Small intestine (tissue), 7 donors: ENCODE results near the gene JPH4. TPM values are rescaled to one million over a fixed set of nuclear protein-coding genes. Genes with fewer than 3 reads are reported as not detected.
"Not testable (repeated sequence)": the region's sequence is repeated elsewhere in the genome, so short reads cannot be mapped to it uniquely, and the experiment has no call there.

Source experiments
- DNase-seq, 2 donors: peaks; one replicate each; pipeline versions ENCODE4 v3.0.0 to v3.0.0-alpha.2; 2013
- FAIRE-seq: peaks from 2 replicates; lab custom pipeline; 2012; peaks lifted over from hg19 to GRCh38; lab: Jason Lieb, UNC
- H3K27ac ChIP-seq, 3 donors: one replicate each; pipeline ENCODE4 v1.5.1; 2013; ENCODE audit warnings: low read length in 2 of 3, mild to moderate bottlenecking in 2 of 3, control low read depth in 1 of 3, inconsistent platforms in 1 of 3, low read depth in 1 of 3, moderate library complexity in 1 of 3
- H3K27me3 ChIP-seq, 3 donors: one replicate each; pipeline ENCODE4 v1.6.1; 2013; ENCODE audit warnings: low read length in 3 of 3, inconsistent platforms in 1 of 3; ENCODE audit not compliant: control insufficient read depth in 3 of 3, insufficient read depth in 3 of 3
- H3K36me3 ChIP-seq, 3 donors: one replicate each; pipeline ENCODE4 v1.6.1; 2013; ENCODE audit warnings: low read length in 3 of 3, inconsistent platforms in 1 of 3, low read depth in 1 of 3, mild to moderate bottlenecking in 1 of 3, moderate library complexity in 1 of 3; ENCODE audit not compliant: control insufficient read depth in 3 of 3, insufficient read depth in 2 of 3
- H3K4me1 ChIP-seq, 3 donors: one replicate each; pipeline ENCODE4 v1.6.1; 2013; ENCODE audit warnings: low read length in 2 of 3, inconsistent platforms in 1 of 3, low read depth in 1 of 3, mild to moderate bottlenecking in 1 of 3, moderate library complexity in 1 of 3; ENCODE audit not compliant: control insufficient read depth in 3 of 3, insufficient read depth in 2 of 3
- H3K4me3 ChIP-seq, 3 donors: one replicate each; pipeline ENCODE4 v1.5.1; 2013; ENCODE audit warnings: low read length in 3 of 3, control low read depth in 1 of 3, inconsistent platforms in 1 of 3, low read depth in 1 of 3, mild to moderate bottlenecking in 1 of 3, moderate library complexity in 1 of 3
- H3K9me3 ChIP-seq, 2 donors: one replicate each; pipeline ENCODE4 v1.6.1; 2013; ENCODE audit warnings: low read depth in 1 of 2, low read length in 1 of 2; ENCODE audit not compliant: control insufficient read depth in 2 of 2, insufficient read depth in 1 of 2
- WGBS, 3 donors: extraction: QIAGEN DNeasy Blood & Tissue Kit; methylation state at CpG; one replicate each; pipeline ENCODE4 v1.1.7; 2013; 5-methylcytosine and 5-hydroxymethylcytosine counted together
- polyA plus RNA-seq, 4 donors: library from polyadenylated mRNA; stranded (reverse) in 3 of 4; unstranded in 1 of 4; fragments of 200-250 nt in 3 of 4; fragments of 120-200 nt in 1 of 4; gene quantifications; one replicate each; pipeline versions ENCODE4 v1.2.1 to v1.2.3, GENCODE V29; 2013
- donor health status: healthy with polysubstance abuse.
- donor health status: control.
- donor health status: control.
- donor health status: Bipolar disorder and iron deficiency.
- donor health status: healthy.

The JPH4 gene
- polyA plus RNA-seq, 4 donors, result 0.43 to 4.0 (median 1.1) TPM; not detected in 1

DNA sequence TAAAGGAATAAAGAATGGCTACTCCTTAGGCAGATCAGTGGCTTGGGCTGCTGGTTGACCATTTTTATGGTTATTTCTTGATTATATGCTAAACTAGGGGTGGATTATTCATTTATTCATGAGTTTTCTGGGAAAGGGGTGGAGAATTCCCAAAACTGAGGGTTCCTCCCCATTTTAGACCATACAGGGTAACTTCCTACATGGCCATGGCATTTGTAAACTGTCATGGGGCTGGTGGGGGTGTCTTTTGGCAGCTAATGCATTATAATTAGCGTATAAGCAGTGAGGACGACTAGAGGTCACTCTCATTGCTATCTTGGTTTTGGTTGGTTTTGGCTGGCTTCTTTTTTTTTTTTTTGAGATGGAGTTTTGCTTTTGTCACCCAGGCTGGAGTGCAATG is 25.6 kb upstream of the JPH4 start:
- WGBS, 3 donors, result 80 to 92% (median 90%) methylated on average over 2 of the region's 2 CpGs
- H3K27me3 ChIP-seq, result no peaks in the 10 kb centered on the region
- no peaks in the 10 kb centered on the region for H3K36me3 ChIP-seq
- FAIRE-seq (no peak), DNase-seq (no peak)
- H3K9me3 ChIP-seq, result peaks cover 0 to 2% of the 10 kb centered on the region in 2 donors
- no peak overlapping the region for H3K27ac ChIP-seq
- no peak overlapping the region for H3K4me3 ChIP-seq
- no peaks in the 10 kb centered on the region for H3K4me1 ChIP-seq

DNA sequence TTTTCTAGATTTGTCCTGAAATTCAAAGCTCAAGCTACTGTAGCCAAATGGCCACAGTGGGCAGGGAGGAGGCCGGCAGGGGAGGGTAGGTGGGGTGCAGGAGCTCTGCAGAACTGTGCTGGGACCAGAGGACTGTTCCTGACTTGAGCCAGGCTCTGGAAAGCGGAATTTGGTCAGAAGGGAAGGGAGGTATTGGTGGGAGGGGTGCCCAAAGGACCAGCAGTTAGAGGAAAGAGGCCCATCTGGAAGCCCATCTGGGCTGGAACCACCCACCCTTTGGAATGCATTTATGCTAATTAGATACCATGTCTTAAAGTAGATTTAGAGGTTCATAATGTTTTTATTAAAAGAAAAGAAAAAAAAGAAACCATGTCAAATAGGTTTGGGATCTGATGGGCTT is 24.5 kb upstream of the JPH4 start:
- H3K4me1 ChIP-seq, result no peaks in the 10 kb centered on the region
- no peaks in the 10 kb centered on the region for H3K27me3 ChIP-seq
- no peaks in the 10 kb centered on the region for H3K36me3 ChIP-seq
- no peak overlapping the region for H3K4me3 ChIP-seq
- DNase-seq (no peak), FAIRE-seq (no peak)
- no peak overlapping the region for H3K27ac ChIP-seq
- H3K9me3 ChIP-seq, result peaks cover 0 to 2% of the 10 kb centered on the region in 2 donors
- 80 to 84% (median 81%) methylated on average over 2 of the region's 2 CpGs for WGBS, 3 donors

DNA sequence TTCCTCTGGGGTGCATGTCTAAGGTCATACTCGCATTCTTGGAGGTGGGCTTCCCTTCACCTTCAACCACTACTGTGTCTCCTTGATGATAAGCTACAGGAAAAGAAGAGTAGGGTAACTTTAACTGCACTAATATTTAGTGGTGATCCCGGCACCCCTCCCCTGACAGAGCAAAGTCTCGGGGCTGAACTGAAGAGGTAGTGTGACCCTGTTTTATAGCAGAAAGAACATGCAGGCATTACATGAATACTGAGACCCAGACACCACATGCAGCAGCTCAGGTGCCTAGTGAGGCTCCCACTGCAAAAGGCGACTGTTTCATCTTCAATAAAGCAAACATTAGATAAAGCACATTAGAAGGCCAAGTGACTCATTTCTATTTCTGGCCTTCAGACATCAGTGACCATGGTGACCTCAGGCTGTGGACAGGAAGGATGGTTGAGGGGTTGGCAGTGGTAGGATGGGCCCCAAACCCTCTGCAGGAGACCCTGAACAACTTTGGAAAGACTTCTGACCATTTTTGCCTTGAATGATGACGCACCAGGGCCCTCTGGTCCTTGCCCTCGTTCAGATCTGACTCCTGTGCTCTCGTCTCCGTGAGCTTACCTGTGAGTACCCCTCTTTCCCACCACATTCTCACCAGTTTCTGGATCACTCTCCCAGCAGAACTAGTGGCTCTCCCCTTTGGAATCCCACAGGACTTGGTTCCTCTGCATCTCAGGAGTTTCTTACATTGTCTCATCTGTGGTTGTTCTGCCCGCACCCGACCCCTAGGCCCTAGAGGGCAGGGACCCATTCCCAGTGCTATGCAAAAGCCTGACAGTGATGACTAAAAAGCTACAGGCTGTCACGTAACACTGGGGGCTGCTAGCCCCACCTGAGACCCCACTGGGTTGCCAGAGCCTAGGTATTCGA is 23.8 kb upstream of the JPH4 start:
- Histone ChIP-seq H3K4me1 (no peaks in the 10 kb centered on the region), H3K27me3 (no peaks in the 10 kb centered on the region), H3K36me3 (no peaks in the 10 kb centered on the region), H3K27ac (no peak overlapping the region), H3K4me3 (no peak overlapping the region), H3K9me3 (peaks cover 0 to 2% of the 10 kb centered on the region in 2 donors)
- no peak for DNase-seq
- FAIRE-seq, result no peak
- 82 to 89% (median 86%) methylated on average over 12 of the region's 12 CpGs for WGBS, 3 donors

DNA sequence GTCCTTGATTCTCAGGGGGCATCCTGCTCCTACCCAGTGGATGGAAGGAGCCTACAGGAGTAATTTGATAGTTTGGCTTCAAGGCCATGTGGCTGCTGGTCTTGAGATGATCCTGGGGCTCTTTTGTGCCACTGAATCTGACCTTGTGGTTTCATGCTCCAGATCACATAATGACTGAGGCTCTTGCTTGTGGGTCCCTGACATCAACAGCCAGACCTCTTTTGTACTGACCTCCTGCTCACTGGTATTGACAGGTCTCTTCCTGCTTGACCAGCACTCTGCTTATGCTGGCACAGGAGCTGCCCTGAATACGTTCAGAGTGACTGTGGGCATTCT is 23.2 kb upstream of the JPH4 start:
- Histone ChIP-seq H3K36me3 (no peaks in the 10 kb centered on the region), H3K9me3 (peaks cover 0 to 2% of the 10 kb centered on the region in 2 donors), H3K27me3 (no peaks in the 10 kb centered on the region), H3K4me1 (no peaks in the 10 kb centered on the region), H3K27ac (no peak overlapping the region), H3K4me3 (no peak overlapping the region)
- no peak for DNase-seq
- WGBS, 3 donors, result 69 to 95% (median 75%) methylated on average over 1 of the region's 1 CpG
- FAIRE-seq, result no peak

DNA sequence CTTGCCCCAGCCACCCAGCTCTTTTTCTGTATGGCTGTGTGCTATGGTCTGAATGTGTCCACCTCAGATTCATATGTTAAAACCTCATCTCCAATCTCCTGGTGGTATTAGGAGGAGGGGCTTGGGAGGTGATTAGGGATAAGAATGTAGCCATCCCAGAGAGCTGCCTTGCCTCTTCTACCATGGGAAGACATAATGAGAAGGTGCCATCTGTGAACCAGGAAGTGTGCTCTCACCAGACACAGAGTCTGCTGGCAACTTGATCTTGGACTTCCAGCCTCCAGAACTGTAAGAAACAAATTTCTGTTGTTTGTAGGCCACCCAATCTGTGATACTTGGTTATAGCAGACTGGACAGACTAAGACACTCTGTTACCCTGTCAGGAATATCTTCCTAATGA is 22.8 kb upstream of the JPH4 start:
- Histone ChIP-seq H3K9me3 (peaks cover 0 to 2% of the 10 kb centered on the region in 2 donors), H3K27me3 (no peaks in the 10 kb centered on the region), H3K4me3 (no peak overlapping the region), H3K27ac (no peak overlapping the region), H3K36me3 (no peaks in the 10 kb centered on the region), H3K4me1 (no peaks in the 10 kb centered on the region)
- no peak for FAIRE-seq
- DNase-seq, result no peak

DNA sequence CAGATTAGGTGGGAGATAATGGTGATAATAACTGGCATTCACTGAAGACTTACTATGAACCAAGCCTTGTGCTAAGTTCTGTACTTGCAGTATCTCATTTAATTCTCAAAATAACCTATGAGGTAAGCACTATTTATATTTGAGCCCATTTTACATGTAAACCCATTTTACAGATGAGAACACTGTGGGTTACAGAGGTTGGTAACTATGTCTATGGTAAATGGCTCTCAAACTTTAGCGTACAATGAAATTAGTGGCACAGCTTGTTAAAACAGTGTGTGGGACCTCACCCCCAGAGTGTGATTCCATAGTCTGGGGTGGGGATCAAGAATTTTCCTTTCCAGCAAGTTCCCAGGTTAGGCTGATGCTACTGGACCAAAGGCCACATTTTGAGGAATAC is 22.2 kb upstream of the JPH4 start:
- no peak for FAIRE-seq
- 100% methylated on average over 1 of the region's 1 CpG for WGBS, 3 donors

DNA sequence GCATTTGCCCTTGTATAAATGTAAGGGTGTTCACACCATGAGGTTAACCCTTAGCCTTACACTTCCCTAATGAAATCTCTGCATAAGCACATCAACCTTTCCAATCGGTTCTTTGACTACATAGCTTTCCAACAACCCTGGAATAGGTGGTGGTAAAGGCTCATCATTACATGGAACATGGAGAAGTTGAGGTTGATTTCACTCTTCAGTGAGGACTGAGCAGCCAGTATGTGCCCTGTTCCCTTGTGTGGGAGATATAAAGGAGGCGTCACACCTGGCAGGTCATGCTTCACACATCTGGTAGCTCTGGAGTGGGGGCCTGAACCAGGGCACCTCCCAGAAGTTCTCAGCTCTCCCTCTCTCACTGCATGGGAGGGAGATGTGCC is 21.7 kb upstream of the JPH4 start:
- Histone ChIP-seq H3K9me3 (peaks cover 0 to 2% of the 10 kb centered on the region in 2 donors), H3K4me3 (no peak overlapping the region), H3K4me1 (no peaks in the 10 kb centered on the region), H3K27me3 (no peaks in the 10 kb centered on the region), H3K36me3 (no peaks in the 10 kb centered on the region), H3K27ac (no peak overlapping the region)
- DNase-seq (no peak), FAIRE-seq (no peak)
- WGBS, 3 donors, result 49 to 98% (median 92%) methylated on average over 2 of the region's 2 CpGs

More for the DNA sequence above, 22.2 kb upstream of the JPH4 start:
- Histone ChIP-seq H3K4me3 (no peak overlapping the region), H3K4me1 (no peaks in the 10 kb centered on the region), H3K36me3 (no peaks in the 10 kb centered on the region), H3K9me3 (peaks cover 0 to 2% of the 10 kb centered on the region in 2 donors), H3K27ac (no peak overlapping the region), H3K27me3 (no peaks in the 10 kb centered on the region)
- no peak for DNase-seq

DNA sequence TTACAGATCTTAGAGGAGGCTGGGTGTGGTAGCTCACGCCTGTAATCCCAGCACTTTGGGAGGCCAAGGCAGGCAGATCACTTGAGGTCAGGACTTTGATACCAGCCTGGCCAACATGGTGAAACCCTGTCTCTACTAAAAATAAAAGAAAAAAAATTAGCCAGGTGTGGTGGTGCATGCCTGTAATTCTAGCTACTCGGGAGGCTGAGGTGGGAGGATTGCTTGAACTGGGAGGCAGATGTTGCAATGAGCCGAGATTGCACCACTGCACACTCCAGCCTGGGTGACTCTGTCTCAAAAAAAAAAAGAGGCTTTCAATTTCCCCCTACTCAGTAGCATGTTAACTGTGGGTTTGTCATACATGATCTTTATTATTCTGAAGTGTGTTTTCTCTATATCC is 15.6 kb upstream of the JPH4 start:
- H3K9me3 ChIP-seq, H3K27me3 ChIP-seq, FAIRE-seq, DNase-seq, H3K4me1 ChIP-seq, H3K4me3 ChIP-seq, H3K27ac ChIP-seq, H3K36me3 ChIP-seq: not testable (repeated sequence)
- 79 to 97% (median 82%) methylated on average over 3 of the region's 3 CpGs for WGBS, 3 donors

DNA sequence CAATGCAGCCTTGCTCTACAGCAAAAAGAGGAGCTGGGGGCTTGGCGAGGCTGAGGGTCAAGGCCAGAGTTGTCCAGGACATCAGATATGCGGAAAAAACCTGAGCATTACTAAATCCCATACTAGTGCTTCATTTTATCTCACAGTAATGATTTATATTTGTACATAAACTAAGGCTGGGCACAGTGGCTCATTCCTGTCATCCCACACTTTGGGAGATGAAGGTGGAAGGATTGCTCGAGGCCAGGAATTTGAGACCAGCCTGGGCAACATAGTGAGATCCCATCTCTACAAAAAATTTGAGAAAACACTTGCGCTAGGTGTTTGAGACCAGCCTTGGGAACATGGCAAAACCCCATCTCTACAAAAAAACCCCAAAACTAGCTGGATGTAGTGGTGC is 11.6 kb upstream of the JPH4 start:
- Histone ChIP-seq H3K27ac (no peak overlapping the region), H3K27me3 (no peaks in the 10 kb centered on the region), H3K4me1 (peaks cover 0 to 4% (median 0%) of the 10 kb centered on the region in 3 donors), H3K9me3 (no peaks in the 10 kb centered on the region), H3K4me3 (no peak overlapping the region), H3K36me3 (no peaks in the 10 kb centered on the region)
- DNase-seq (no peak), FAIRE-seq (no peak)
- 88 to 94% (median 91%) methylated on average over 4 of the region's 4 CpGs for WGBS, 3 donors
